ENCODE measurements around the gene VCP.

GRCh38 chr9:35069020-35069419, 3.4 kb downstream of the VCP start:
- TF ChIP-seq POLR2A (IDR thresholded peaks at IDR 0.05): no peak
- no peak for TF ChIP-seq CTCF (IDR thresholded peaks at IDR 0.05)
